HG02870 (cell line): ENCODE data around the gene ASB6.
"Not testable (repeated sequence)": the region's sequence is repeated elsewhere in the genome, so short reads cannot be mapped to it uniquely, and the experiment has no call there.

ENCODE experiments used
- ATAC-seq: cut with Tn5 transposase; IDR thresholded peaks from one replicate; pipeline ENCODE4 v1.9.1; 2021; ENCODE audit warnings: mild to moderate bottlenecking, moderate library complexity; ENCODE audit not compliant: unreplicated experiment

ASB6 gene

DNA sequence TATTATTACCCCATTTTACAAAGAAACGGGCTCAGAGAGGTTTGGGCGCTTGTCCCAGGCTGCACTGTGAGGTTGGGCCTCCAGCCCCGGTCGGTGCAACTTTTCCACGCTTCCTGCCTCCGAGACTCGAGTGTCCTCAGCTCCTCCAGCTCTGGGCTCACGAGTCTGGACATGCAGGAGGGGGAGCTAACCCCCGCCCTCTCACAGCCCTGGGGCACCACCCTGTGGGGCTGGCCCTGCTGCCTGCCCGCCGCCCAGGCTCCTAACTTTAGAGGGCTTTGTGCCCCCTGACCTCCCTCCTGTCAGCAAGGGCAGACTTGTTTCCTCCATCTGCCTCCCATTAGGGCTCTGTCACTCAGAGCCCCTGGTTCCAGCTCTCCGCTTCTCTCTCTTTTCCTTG lies 4.3 kb upstream of the ASB6 start:
- ATAC-seq, result no peak

DNA sequence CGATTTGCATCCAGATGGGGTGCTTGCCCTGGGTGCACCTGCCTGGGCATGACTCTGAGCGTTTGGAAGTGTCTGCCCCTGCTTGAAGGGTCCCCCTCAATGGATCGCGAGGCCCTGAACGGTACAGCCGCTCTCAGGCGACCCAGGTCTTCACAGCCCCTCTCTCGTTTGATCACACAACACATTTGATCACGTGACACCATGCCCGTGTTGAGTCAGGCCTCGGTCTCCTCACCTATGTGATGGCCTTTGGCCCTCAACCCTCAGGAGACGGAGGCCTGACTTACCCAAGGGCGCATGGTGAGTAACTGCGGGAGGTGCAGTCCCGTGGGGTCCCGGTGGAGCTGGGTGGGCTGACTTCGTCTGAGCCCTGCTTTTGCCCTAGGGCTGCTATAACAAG lies 3.0 kb upstream of the ASB6 start:
- ATAC-seq, result no peak

DNA sequence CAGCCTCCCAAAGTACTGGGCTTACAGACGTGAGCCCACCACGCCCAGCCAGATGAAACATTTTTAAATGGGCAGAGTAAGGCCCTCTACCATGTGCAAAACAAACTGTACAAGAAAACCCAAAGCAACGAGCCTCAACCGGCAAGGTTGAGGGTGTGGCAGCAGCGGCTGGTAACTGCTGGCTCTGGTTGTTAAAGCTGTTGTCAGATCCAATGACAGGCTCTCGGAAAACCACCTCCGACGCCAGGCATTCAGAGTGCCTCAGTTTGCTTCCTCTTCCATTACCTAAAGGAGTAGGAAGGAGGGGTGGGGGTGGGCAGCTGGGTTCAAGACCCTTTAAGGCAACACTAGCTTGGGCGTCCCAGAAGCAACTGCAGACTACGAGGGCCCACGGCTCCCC lies 2.4 kb upstream of the ASB6 start:
- no peak for ATAC-seq

DNA sequence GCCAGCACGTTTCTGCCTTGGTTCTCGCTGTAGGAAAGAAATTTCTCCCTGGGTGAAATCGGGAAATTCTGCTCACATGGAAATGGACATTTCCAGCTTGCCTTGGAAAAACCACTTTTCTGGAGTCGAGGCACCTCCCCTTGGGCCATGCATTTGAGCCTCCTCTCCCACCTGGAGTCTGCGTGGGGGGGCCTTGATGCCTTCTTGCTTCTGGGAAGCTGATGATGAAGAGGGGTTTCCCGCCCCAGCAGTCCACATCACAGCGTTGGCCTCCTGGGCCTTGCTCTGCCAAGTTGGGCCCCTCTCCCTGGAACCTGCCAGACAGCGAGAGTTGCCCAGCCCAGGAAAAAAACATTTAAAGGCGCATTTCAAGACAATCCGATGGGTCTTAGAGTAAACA lies 1.8 kb upstream of the ASB6 start:
- no peak for ATAC-seq

DNA sequence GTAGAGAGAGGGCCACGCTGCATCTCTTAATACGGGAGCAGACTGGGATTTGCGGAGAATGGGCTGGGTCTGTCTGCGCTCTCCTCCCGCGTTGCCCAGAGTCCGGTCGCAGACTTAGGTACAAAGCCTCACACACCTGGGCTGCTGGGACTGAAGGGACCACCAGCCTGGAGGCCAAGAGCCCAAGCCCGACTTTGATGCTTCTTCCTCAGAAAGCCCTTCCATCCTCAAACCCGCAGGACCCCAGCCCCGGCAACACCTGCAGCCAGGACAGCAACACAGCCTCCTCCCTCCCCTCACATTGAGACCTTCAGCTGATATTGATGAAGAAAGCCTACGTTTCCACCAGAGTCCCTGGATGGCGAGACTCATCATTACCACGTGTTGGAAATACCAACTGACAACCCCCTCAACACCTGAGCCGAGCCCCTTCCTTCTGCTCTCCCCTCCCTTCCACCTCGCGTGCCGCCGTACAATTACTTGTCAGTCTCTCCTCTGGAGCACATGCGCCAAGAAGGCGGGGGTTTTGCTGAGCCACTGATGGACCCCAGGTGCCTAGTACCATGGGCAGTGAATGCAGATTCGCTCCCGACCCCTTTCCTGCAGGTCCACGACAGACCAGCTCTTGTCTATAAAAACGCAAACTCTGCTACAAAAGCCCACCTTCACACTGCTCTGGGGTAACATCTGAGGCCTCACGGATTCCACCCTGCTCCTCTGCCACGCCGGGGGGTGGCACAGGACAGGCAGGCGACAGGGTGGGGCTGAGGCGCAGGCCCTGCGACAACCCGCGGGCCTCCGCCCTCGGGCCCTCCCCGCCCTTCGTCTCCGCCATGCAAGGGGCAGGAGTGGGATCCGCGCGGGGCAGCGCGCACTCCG lies 841 bp downstream of the ASB6 start:
- ATAC-seq, result no peak

DNA sequence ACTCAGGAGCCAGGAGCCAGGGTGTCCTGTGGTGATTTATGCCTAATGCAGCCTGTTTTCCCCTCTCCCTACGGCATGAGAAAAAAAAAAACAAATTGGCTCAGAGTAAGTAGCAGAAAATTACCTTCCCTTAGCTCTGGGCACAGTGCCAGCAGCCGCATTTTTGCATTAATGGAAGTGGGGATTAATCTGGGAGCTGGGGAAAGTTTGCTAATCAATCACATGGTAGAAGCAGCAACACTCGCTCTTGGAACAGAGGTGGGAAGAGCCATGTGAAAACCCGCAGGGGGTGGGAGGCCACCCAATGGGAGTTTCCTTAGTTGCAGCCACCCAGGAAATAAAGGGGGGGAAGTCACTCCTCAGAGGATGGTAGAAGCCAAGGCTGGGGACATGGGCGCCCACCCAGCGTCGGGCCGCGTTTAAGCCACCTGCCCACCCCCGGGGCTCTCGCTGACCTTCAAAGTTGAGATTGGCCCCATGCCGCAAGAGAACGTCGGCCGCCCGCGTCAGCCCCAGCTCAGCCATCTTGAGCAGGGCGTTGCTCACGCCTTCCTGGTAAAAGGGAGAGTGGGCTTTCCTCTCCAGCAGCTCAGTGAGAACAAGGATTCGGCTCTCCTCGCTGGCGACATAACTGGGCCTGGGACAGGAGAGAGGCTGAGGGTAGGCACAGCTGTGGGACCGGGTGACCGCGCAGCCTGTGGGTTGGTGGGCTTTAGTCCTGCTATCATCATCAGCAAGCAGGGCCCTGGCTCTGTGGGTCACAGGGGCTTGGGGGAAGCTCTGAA lies 1.7 kb downstream of the ASB6 start:
- ATAC-seq, result no peak

DNA sequence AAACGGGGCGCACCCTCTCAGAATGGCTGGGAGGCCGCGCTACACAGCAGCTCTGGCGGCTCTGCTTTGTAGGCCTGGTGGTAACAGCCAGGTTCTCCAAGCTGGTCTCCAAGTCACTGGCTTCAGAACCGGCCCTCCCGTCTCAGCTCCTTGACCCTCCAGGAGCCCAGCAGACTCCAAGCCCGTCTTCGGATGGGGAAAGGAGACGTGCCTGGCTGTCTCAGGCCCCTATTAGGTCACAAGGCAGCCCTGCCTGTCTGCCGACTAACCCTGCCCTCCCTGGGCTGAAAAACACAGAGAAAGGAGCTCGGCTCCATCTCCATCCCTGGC lies 2.2 kb downstream of the ASB6 start:
- no peak for ATAC-seq

DNA sequence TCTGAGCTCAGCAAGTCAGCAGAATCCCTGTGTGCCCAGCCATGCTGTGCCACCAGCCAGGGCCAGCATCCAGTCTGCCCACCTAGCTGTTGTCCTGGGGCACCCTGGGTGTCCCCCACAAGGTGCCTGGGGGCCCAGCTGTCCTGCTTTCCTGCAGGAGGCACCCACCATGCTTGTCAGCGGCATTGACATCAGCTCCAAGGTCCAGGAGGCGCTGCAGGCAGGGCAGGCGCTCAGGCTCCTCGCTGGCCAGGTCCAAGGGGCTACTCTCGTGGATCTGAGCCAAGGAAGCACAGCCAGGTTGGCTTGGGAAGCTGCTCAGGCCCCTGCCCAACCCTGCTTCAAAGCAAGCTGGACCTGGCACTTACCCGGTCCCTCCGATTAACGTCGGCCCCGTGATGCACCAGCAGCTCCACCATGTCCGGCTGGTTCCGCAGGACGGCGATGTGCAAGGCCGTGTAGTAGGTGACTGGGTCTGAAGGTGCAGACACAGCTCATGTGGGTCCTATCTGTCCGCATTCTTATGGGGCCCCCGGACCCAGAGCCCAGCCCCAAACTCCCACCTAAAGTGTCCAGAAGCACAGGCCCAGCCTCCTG lies 2.8 kb downstream of the ASB6 start:
- ATAC-seq, result no peak

DNA sequence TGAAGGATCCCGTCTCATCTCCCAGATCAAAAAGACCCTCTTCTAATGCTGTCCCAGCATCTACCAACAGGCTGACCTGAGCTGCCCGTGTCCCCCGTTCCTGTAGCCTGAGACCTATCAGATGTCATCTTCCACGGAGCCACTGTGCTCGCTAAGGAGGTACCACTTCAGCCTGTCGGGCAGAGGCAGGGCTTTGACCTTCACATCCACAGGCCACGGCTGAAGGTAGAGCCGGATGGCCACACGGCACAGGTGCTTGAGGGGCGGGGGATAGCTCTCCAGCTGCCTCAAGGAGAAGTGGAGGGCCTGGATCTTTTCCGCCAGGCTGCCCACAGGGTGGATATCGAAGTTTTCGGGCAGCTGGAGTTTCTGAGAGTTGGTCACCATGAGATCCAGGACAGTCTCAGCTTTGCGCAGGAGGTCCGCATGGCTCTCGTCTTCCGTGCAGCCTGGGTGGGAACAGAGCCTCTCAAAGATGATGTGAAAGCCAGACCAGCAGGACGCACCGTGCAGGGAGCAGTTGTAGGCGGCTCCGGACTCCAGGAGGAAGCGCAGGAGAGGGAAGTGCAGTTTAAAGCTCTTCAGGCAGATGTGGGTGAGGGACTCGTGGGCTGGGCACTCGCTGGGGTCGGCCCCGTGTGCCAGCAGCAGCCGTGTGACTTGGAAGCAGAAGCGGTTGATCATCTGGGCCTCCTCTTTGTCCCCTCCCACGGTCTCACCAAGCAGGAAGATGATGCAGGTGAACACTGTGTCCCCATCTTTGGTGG lies 4.1 kb downstream of the ASB6 start:
- ATAC-seq, result no peak

DNA sequence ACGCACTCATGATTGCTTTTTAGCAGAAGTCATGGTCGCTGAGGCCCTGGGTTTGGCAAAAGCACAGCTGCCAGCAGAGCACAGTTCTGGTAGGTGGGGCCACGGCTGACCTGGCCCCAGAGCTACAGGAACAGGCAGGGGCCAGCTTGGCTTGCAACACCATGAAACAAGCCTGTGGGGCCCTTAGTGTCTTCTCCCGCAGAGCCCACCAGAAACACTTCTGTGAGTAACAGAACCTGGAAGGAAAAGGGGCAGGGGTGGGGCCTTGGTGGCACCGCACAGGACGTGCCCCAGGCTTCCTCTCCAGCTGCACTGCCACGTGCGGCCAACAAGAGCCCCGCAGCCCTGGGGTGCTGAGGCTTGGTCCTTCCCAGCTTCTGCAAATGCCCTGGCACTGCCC lies 4.8 kb downstream of the ASB6 start:
- ATAC-seq, result no peak

DNA sequence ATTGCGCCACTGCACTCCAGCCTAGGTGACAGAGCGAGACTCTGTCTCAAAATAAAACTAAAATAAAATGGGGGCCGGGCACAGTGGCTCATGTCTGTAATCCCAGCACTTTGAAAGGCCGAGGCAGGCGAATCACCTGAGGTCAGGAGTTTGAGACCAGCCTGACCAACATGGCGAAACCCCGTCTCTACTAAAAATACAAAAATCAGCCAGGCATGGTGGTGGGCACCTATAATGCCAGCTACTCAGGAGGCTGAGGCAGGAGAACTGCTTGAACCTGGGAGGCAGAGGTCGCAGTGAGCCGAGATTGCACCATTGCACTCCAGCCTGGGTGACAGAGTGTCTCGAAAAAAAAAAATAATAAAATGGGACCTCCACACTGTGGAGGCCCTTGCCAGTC lies 5.6 kb downstream of the ASB6 start:
- ATAC-seq, result not testable (repeated sequence)

DNA sequence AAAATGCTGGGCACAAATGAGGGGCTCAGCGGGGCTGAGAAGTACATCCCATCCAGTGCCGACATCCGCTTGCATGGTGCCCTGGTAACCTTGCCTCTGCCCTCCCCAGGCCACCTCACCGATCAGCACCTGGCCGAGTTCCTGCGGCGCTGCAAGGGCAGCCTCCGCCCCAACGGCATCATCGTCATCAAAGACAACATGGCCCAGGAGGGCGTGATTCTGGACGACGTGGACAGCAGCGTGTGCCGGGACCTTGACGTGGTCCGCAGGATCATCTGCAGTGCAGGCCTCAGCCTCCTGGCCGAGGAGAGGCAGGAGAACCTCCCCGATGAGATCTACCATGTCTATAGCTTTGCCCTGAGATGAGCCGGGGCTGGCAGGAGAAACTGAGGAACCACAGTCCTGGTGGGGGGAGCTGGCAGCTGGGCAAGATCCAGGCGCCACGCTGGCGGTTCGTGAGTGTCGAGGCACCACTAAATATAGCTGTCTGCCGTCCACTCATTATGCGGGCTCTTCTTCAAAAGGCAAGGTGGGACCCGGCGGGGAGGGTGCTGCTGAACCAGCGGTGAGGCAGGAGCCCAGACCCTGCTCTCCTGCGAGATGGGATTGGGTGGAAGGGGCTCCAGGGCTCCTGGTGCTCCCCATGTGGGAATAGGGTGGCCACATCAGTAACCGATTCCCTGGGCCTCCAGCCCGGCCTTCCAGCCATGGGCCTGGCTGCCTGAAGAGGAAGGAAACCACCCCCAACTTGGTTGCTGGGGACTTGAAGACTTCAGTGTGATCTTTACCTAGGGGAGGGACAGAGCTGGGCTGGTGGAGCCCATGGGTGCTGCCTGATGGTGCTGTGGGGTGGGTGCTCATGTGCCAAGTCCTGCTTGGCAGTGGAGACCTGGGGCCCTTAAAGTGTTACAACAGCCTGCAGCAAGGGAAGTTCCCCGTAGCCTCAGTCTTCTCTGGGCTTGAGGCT lies 6.6 kb downstream of the ASB6 start:
- no peak for ATAC-seq

DNA sequence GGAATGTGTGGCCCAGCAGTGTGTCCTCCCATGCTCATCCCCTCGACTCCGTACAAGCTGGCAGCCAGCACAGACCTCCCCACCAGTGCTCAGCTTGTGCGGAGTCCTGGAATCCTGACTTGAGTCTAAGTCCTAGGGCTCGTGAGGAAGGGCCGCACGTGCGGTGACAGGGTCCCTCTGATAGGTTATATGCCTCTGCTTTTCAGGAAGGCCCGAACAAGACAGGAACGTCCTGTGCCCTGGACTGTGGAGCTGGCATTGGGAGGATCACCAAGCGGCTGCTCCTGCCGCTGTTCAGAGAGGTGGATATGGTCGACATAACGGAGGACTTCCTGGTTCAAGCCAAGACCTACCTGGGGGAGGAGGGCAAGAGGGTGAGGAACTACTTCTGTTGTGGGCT lies 8.1 kb downstream of the ASB6 start:
- no peak for ATAC-seq

DNA sequence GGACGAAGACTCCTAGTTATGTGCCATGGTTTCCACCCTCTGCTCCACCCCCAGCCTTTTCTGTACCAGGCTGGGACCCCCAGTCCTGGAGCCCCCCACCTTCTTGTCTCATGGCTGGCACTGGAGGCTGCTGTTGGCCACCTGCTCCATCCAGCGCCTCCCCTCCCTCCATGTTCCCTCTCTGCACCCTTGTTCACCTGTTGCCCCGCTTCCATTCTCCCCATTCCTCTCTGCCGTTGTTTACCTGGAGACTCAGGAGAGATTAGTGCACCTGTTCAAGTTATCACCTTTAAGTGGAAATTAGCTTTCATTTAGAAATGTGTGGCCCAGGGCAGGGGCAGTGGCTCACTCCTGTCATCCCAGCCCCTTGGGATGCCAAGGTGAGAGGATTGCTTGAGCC lies 8.7 kb downstream of the ASB6 start:
- ATAC-seq, result no peak

DNA sequence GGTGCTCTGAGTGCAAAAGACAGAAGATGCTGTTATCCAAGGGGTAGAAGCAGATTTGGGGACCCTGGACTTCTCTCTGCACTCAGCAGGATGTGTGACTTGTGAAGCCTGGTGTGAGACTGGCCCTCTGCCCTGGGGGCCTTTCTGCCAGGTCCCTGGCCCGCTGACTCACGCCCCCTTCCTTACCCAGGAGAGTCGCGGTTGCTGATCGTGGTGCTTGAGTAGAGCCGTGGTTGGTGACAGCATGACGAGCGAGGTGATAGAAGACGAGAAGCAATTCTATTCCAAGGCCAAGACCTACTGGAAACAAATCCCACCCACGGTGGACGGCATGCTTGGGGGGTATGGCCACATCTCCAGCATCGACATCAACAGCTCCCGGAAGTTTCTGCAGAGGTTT lies 9.5 kb downstream of the ASB6 start:
- no peak for ATAC-seq

DNA sequence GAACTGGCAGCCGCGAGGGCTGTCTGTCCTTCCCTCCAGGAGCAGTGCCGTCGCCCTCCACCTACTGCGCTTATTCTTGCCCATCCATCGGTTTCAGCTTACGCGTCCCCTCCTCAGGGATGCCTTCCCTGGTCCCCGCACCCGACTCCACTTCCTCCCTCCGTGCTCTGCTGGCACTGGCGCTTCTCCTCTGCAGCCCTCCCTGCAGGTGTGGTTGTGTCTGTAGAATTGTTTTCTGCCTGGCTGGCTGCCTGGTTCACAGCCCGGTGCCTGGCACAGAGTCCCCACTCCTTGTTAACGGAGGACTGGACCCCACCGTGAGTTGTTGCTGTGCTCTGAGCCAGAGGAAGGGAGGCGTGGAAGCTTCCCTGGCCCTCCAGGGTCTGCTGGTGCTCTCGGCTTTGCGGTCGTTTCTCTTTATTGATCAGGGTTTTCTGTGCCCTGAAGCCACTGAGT lies 10.2 kb downstream of the ASB6 start:
- no peak for ATAC-seq

DNA sequence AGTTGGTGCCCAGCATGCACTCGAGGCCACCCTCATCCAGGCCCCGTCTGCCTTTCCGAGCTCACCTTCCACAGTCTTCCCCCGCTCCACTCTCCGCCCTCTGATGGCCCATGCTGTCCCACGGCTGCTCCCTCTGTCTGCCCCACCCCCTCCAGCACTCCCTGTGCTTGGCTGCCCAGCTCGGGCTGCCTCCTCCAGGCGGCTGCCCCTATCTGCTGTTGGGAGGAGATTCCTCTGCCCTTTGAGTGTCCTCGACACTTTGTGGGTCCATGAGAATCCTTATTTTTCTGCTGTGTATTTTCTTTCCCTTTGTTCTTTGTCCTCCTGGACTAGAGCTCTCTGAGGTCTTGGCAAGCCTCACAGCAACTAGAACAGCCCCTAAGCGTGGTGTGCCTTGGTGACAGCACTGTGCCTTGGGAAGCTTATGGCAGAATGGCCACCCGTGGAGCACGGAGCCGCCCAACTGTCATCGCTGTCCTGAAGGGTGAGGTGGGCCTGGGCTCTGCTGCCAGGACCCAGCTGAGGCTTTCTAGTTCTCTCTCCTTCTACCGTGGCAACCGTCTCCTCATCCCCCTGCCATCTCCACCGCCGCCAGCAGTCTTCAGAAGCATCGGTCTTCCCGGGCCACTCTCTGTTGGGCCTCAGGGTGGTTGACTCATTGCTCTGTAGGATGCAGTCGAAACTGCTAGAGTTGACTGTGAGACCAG lies 10.8 kb downstream of the ASB6 start:
- no peak for ATAC-seq

DNA sequence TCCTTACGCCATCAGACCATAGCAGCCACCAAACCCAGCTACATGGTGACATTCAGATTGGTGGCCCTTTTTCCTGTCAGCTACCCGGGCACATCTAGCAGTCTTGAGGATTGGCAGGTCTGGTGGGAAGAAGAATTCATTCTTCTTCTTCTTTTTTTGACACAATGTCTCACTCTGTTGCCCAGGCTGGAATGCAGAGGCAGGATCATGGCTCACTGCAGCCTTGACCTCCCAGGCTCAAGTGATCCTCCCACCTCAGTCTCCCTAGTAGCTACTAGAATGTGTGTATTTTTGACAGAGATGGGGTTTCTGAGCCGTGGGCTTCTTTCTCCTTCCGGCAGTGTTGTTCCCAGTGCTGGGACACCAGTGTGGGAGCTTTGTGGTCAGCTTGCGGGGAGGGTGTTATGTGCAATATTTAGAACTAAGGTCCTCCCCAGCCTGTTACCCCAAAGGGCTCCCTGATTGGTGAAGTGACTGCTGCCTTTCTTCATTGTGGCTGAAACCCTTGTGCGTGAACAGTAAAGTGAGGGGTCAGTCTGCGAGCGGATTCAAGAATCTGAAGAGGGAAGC lies 12.6 kb downstream of the ASB6 start:
- no peak for ATAC-seq

DNA sequence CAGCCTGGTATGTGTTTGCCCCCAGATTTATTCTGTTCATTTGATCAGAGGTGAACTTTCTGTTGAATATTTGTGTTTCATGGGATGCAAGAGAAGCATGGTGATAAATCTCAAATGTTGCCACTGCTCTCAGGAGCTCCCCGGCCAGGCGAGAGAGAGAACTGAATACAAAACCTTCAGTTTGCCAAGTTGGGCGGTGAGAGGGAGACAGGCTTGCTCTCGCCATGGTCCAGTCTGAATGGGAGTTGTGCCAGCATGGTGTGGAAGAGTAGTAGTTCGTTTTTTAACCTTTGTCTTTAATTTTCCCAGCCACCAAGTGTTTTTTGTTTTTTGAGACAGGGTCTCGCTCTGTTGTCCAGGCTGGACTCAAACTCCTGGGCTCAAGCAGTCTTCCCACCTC lies 13.2 kb downstream of the ASB6 start:
- ATAC-seq, result no peak
